CD4-positive, alpha-beta T cell treated with Interferon gamma for 1 hour (primary cell): ENCODE results near the gene DRC7.
"Not testable (repeated sequence)": the region's sequence is repeated elsewhere in the genome, so short reads cannot be mapped to it uniquely, and the experiment has no call there.

Experiments
- DNase-seq: peaks from one replicate; pipeline ENCODE4 v3.0.0-alpha.2; 2020

The DRC7 gene

GRCh38 chr16:57765160-57765728 lies 70.6 kb downstream of the DRC7 start:
- DNase-seq = no peak

DNA sequence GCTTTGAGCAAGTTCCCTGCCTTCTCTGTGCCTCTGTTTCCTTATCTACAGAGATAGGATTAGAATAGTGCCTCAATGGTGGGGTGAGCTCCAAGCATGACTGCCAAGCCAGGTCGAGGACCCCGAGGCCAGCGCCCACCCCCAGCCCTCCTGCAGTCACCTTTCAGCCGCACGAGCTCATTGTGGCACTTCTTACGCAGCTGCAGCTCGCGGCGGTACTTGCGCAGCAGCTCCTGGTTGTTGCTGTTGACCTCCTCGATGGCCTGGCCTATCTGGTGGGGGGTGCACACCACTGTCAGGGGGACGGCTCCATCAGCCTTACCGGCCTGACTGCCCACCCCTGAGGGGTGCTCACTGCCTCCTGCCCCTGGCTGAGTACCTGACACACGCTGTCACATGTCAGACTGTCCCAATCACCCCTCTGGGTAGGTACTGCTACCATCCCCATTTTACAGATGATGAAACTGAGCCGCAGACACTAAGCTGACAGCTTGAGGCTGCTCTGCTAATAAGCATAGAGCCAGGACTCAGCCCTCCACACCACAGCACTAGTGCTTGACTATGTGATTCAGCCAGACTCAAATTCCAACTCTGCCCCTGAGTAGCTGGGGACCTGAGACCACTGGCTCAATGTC lies 72.2 kb downstream of the DRC7 start:
- no peak for DNase-seq

GRCh38 chr16:57769541-57770145 lies 75.0 kb downstream of the DRC7 start:
- no peak for DNase-seq

DNA sequence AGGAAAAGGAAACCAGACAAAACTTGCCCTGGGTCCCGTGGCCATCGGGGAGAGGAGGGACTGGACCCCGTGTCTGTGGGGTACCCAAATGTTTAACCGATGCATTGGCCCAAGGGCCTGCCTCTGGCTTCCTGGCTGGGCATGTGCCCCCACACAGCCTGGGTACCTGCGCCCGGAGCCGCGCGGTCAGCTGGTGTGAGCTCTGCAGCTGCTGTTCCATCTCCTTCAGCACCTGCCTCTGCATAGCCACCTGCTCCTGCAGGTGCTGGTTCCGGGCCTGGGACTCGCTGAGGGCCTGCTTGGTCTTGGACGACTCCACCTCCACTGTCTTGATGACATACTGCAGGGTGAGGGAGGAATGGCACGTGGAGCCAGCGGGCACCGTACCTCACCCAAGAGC lies 75.8 kb downstream of the DRC7 start:
- no peak for DNase-seq

GRCh38 chr16:57771141-57771785 lies 76.7 kb downstream of the DRC7 start:
- DNase-seq = no peak

DNA sequence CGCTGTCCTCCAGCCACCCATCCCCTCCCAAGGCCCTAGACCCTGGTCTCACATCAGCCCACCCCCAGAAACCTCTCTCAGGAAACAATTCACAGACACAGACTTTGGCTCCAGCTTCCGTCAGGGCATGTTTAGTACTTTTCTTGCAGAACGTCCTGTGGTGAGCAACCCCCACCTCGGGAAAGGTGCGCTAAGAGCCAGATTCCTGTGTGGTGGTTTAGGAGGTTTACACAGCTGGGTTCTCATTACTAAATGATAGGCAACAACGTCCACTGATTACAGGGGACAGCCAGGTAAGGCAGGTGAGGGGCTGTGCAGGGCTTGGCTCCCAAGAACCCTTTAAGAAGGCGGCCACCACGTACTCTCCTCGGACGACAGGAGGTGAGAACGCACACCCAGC lies 78.4 kb downstream of the DRC7 start:
- DNase-seq = no peak

GRCh38 chr16:57773655-57774295 lies 79.2 kb downstream of the DRC7 start:
- DNase-seq = no peak

DNA sequence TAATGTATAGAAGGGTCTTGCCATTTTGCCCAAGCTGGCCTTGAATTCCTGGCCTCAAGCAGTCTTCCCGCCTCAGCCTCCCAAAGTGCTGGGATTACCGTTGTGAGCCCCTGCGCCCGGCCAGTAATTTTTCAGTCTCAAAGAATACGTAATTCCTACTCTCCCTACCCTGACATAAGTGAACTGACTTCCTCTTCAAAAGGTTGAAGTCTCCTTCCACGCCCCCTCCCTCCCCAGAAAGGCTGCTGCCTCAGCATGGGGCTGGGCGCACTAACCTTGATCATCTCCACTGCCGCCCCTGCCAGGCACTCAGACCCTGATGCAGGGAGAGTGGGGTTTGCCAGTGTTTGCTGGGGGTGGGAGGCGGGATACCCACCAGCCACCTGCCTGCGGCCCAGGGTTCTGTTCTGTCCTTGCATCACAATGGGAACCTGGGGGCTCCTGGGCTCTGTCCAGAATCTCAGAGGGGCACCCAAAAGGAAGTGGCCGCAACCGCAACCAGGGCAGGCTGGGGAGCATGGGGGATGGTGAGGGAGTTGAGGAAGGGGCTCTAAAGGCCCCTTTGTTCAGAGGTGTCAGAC lies 80.2 kb downstream of the DRC7 start:
- no peak for DNase-seq

GRCh38 chr16:57775661-57776469 lies 81.3 kb downstream of the DRC7 start:
- DNase-seq = no peak

GRCh38 chr16:57778658-57779057 lies 84.1 kb downstream of the DRC7 start:
- DNase-seq = no peak

- not testable (repeated sequence) for DNase-seq
Observed at GRCh38 chr16:57779836-57780235, 85.2 kb downstream of the DRC7 start.

GRCh38 chr16:57781349-57781740 lies 86.7 kb downstream of the DRC7 start:
- DNase-seq = no peak
